Endothelial cell of umbilical vein (primary cell): ENCODE data around the gene UQCRHL.
"Not testable (repeated sequence)": the region's sequence is repeated elsewhere in the genome, so short reads cannot be mapped to it uniquely, and the experiment has no call there.

Experiments
- EZH2 ChIP-seq: IDR thresholded peaks from 2 replicates; pipeline ENCODE4 v1.6.1; 2012; ENCODE audit warnings: borderline replicate concordance, low read depth, mild to moderate bottlenecking, moderate library complexity, low read length, inconsistent platforms; ENCODE audit not compliant: severe bottlenecking
- GATA2 ChIP-seq: IDR thresholded peaks from 2 replicates; pipeline ENCODE4 v1.7.0; 2011; ENCODE audit warnings: low read depth, mild to moderate bottlenecking, moderate library complexity, mixed read lengths, low read length; ENCODE audit not compliant: insufficient read length, insufficient read depth
- JUN ChIP-seq: IDR thresholded peaks from 2 replicates; pipeline ENCODE4 v1.6.1; 2011; ENCODE audit warnings: borderline replicate concordance, low read depth; ENCODE audit not compliant: insufficient read length, insufficient read depth
- POLR2A ChIP-seq: IDR thresholded peaks from 2 replicates; pipeline ENCODE4 v1.6.1; 2012; ENCODE audit warnings: low read depth, mild to moderate bottlenecking, control low read depth, low read length
- POLR2AphosphoS5 ChIP-seq: IDR thresholded peaks from 2 replicates; pipeline ENCODE4 v1.6.1; 2012; ENCODE audit warnings: low read depth, mild to moderate bottlenecking, control low read depth, low read length, moderate library complexity; ENCODE audit not compliant: insufficient read depth
- TF ChIP-seq, protein P1 (sequence below), 2 donors: IDR thresholded peaks; 1 replicate in 1 of 2; 2 replicates in 1 of 2; pipeline ENCODE4 v1.5.1; 2011; ENCODE audit warnings: low read length in 2 of 2, mild to moderate bottlenecking in 2 of 2, moderate library complexity in 2 of 2, control low read depth in 1 of 2, inconsistent platforms in 1 of 2, low read depth in 1 of 2; ENCODE audit not compliant: insufficient read depth in 1 of 2; ENCODE audit errors: extremely low read depth in 1 of 2
- TF ChIP-seq, protein P2 (sequence below): IDR thresholded peaks from 2 replicates; pipeline ENCODE4 v1.6.1; 2011; ENCODE audit not compliant: insufficient read depth, insufficient read length

GRCh38 chr1:15827567-15827966, 20.1 kb upstream of the UQCRHL start:
- TF ChIP-seq, protein P1, sequence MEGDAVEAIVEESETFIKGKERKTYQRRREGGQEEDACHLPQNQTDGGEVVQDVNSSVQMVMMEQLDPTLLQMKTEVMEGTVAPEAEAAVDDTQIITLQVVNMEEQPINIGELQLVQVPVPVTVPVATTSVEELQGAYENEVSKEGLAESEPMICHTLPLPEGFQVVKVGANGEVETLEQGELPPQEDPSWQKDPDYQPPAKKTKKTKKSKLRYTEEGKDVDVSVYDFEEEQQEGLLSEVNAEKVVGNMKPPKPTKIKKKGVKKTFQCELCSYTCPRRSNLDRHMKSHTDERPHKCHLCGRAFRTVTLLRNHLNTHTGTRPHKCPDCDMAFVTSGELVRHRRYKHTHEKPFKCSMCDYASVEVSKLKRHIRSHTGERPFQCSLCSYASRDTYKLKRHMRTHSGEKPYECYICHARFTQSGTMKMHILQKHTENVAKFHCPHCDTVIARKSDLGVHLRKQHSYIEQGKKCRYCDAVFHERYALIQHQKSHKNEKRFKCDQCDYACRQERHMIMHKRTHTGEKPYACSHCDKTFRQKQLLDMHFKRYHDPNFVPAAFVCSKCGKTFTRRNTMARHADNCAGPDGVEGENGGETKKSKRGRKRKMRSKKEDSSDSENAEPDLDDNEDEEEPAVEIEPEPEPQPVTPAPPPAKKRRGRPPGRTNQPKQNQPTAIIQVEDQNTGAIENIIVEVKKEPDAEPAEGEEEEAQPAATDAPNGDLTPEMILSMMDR (IDR thresholded peaks at IDR 0.05; ENCODE audit: extremely low read depth in 1 of 2, insufficient read depth in 1 of 2, low read depth in 1 of 2, low read length in 2 of 2): not testable (repeated sequence)
- not testable (repeated sequence) for TF ChIP-seq EZH2, POLR2A, POLR2AphosphoS5, JUN, GATA2
- TF ChIP-seq, protein P2, sequence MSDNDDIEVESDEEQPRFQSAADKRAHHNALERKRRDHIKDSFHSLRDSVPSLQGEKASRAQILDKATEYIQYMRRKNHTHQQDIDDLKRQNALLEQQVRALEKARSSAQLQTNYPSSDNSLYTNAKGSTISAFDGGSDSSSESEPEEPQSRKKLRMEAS: not testable (repeated sequence)
